HG03565 (cell line): ENCODE measurements around the gene CCDC178.
"Not testable (repeated sequence)": the region's sequence is repeated elsewhere in the genome, so short reads cannot be mapped to it uniquely, and the experiment has no call there.

Experiments
- ATAC-seq: cut with Tn5 transposase; IDR thresholded peaks from one replicate; pipeline ENCODE4 v1.9.1; 2021; ENCODE audit warnings: mild to moderate bottlenecking, moderate library complexity; ENCODE audit not compliant: unreplicated experiment

The CCDC178 gene

DNA sequence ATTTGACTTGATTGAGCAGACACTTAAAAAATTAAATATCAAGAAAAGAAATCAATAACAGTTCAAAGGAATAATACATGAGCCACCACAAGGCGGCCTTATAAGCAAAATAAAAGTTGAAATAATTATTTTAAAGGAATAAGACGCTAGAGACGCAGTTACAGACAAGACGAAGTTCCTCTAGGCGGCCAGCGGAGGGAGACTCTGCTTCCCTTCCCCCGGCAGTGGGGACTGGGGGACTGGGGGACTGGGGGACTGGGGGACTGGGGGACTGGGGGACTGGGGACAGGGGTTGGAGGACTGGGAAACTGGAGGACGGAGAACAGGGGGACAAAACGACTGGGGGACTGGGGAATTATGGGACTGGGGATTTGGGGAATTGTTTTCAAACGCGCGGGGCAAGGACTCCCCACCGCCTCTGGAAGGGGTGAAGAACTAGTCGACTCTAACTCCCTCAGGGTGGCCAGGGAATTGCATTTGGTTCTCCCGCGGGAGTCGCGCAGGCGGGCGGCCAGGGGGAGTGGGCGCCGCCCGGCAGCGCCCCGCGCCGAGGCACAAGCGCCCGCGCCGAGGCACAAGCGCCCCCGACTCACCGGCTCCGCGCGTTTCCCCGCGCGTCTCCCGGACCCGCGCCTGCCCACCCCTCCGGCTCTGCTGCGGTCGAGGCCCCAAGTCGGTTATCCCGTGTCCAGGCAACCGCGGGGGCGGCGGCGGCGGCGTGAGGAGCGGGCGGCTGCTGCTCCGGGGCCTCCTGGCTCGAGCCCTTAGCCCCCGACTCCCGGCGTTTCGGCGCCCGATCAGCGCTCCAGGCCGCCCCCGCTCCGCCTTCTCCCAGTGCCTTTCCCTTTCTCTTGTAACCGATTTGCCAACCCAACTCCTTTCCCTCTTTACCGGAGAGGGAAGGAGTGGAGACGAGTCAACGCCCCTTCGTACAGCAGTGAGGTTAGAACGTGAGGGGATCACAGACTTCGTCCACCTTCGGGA is at the start of gene CCDC178:
TSS of gene CCDC178 (minus strand) at position 662 of the 984 bp plus-strand sequence. CDS start 28,633 bp downstream, outside the sequence.
- ATAC-seq, result no peak

GRCh38 chr18:33483908-33484307 is 43.4 kb upstream of the CCDC178 start:
- no peak for ATAC-seq

DNA sequence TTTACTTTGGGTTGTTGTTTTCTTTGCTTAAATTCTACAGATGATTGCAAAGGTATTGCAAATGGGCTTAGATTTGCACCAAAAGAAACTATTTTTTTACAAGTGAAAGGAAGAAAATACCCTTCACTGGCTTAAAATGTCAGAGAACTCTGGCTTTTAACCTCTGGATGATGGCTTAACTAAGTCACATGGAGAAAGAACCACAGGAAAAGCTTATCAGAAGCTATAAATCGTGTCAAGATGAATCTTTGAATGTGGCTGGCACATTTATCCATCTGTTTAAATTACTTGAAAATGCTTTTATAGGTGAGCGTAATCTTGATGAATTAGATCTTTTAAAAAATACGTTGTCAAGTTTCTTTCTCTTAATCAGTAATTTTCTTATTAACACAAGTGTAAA is 32.0 kb upstream of the CCDC178 start:
- ATAC-seq, result no peak

DNA sequence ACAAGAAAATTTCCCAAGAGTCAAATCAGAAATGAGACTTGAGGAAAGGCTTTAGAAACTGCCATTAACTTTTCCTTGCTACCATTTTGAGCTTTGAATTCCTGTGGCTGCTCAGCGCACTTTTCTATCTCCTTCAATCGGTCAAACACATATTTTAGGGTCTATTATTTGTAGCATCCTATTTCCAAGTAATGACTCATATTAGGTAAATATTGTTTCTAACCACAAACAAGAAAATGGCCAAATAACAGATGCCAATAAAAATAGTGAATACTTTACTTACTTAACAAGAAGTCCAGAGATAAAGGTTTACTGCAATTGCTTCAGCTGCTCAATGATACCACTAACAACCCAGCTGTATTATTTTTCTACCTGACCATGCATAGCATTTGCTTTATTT is 29.7 kb upstream of the CCDC178 start:
- no peak for ATAC-seq

- ATAC-seq, result no peak
Observed at GRCh38 chr18:33469699-33470098, 29.2 kb upstream of the CCDC178 start.

DNA sequence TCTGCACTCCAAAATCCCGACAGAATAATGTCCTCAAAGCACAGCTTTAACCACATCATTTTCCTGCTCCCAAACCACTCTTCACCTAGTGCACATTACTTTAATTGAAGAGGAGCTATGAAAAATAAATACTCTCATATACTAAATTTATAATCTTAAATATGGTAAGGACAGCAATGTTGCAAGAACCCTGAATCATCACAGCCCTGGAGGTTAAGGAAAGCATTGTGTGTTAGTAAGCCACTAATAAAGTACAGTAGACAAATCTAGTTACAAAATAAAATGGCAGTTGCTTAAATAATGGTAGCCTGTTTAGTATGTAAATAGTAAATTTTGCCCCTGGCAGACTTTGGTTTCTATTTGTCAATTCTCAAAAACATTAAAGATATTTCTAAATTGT is 27.0 kb upstream of the CCDC178 start:
- ATAC-seq, result no peak

GRCh38 chr18:33466822-33467221 is 26.3 kb upstream of the CCDC178 start:
- ATAC-seq, result no peak

- ATAC-seq, result no peak
Observed at GRCh38 chr18:33460681-33461080, 20.2 kb upstream of the CCDC178 start.

- ATAC-seq, result no peak
Observed at GRCh38 chr18:33459612-33460011, 19.1 kb upstream of the CCDC178 start.

GRCh38 chr18:33446604-33447003 is 6.1 kb upstream of the CCDC178 start:
- ATAC-seq, result no peak

DNA sequence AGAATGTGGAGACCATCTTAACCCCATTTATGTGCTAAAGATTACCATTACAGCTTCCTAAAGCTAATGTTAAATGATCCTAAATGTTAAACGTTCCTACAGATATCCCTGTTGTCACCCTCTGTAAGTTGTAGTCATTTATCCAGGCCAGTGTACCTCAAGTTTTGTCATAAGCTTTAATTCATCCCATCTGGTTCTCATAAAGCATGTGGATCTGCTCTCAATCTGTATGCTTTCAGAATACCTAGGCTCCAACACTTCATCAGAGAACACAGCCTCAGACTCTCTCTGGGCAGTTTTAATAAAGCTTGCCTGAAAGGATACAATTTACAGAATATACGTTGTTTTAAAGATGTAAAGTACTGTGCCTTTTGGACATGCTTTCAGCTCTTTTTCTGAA is 4.2 kb upstream of the CCDC178 start:
- no peak for ATAC-seq

DNA sequence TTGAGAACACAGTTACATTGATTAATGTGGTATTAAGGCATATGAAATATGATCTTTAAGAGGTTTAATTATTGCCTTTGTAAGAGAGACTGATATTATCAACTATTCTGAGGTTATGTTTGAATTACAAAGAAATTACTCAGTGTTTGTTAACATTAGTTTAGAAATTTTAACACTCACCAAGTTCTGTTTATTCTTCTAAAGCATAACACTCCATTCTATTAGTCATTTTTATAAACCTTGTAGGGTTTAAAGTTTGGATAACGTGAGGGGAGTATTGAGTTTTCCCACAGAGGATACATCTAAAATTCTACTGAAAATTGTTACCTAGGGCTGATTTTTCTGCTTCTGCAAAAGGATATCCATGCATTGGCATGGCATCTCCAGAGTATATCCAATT is 7.7 kb downstream of the CCDC178 start:
- no peak for ATAC-seq

DNA sequence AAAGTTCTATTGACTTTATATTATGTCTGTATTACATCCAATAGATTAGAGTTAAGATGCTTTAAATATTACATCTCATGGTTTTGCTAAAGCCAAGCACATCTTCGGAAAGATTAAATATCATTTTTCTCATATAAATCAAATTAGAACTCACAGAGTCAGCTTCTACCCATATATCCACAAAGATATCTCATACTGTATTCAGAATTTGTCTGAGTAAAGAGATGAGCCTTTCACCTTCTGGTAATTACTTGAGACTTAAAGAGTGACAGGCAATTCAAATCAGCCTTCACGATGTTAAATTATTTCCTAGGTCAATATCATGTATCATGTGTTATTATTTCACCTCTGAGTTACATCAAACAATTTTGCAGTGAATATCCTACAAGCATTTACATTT is 13.0 kb downstream of the CCDC178 start:
- no peak for ATAC-seq

DNA sequence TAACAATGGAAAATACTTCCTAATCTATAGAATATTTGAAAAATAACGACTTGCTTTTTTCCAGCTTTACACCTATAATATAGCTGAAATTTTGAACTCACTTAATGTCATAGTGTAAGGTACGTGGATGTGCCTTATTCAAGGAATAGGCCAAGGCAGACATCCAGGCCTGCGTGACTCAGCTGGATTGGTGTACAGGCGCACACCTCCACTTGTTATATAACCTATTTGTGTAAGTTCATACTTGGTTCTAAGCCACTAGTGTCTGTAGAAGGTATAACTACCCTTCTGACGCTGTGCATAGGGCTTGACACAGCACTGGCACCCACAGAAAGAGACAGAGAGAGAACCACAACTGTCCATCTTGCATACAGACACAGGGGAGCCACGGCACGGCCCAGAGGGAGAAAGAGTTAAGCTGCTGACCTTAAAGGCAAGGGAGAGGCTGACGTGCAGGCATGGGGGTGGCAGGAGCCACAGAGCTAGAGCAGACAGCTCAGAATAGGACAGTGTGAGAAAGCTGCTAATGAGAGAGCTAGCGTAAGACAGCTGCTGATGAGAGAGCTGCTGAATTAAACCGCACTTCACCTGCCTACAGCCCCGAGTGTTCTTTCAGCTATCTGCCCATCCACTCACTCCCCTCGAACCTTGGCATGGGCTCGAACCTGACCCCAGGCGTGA is 16.1 kb downstream of the CCDC178 start:
- ATAC-seq, result no peak

DNA sequence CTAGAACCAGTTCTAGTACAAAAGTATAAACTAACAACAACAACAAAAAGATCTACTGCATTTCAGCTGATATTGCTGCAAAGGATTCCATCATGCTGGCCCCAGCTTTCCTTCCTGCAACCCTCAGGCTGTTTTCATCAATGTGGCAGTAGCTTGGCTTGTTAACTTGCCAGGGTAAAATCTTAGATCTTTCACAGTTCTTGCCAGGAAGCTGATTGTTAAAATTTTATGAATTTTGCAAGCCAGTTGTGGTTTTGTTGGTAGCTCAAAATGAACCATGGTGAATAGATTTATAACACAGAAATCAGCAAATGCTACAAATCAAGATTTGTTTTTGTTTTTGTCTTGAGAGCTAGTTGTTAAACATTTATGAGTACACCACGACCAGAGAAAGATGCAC is 19.3 kb downstream of the CCDC178 start:
- ATAC-seq, result no peak

GRCh38 chr18:33404244-33404873 is 36.2 kb downstream of the CCDC178 start:
- no peak for ATAC-seq

- ATAC-seq, result not testable (repeated sequence)
Observed at GRCh38 chr18:33398939-33399338, 41.6 kb downstream of the CCDC178 start.

- ATAC-seq, result no peak
Observed at GRCh38 chr18:33375829-33376228, 64.7 kb downstream of the CCDC178 start.

GRCh38 chr18:33372442-33372841 is 68.1 kb downstream of the CCDC178 start:
- no peak for ATAC-seq

DNA sequence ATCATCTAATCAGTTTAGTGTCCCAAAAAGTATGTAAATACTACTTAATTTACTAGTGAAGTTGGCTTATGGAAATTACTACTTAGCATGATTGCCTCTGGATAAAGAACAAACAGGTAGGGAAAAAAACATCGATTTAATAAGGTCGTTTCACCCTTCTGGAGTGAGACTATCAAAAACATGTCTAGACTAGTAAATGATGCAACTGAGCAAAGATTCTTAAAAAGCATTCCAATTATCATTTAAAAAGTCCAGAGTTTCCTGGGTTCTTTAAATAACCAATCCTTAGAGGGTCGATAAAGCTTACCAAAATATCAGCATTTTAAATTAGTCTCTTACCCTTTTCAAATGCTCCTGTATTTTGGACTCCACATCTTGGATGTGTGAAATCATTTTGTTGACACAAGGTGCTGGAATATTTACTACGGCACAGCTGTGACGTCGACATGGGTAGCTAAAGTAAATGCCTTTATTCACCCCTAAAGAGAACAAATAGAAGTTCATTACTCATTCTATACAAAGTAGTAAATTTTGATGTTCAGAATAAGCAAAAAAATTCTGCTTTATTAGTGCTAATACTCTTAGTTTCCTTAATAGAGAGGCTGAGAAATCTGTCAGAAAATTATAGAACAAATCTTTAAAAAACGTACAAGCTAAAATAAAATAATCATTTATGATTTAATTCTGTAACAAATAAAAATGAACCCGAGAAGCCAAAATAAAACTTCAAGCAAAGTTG is 70.6 kb downstream of the CCDC178 start:
- no peak for ATAC-seq

DNA sequence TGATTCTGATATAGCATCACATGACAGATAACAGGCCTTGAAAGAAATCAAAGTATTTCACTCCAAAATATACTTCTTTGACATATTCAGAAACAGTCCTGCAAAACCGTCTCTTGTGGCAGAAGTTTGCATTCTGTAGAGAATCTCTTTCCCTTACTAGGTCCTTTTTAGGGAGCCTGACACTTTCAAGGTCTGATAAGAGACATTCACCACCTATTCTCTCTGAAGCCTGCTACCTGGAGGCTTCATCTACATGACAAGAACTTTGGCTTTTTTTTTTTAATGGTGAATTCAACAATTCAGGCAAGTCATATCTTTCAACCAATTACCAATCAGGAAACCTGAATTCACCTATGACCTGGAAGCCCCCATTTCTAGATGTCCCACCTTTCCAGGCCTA is 83.8 kb downstream of the CCDC178 start:
- ATAC-seq, result no peak
